Transverse colon (tissue), 3 donors: ENCODE results near the gene SLITRK4.

Source experiments
- CTCF ChIP-seq, 5 experiments: fragments of 200-600 bp in 3 of 5; fragments of 450-650 bp in 2 of 5; sonication (generic) in 3 of 5; IDR thresholded peaks; 1 replicate in 2 of 5; 2 replicates in 3 of 5; pipeline ENCODE4 v1.5.1; 2016 to 2017; ENCODE audit warnings: antibody characterized with exemption in 5 of 5, inconsistent platforms in 3 of 5, mild to moderate bottlenecking in 2 of 5, moderate library complexity in 1 of 5
- EP300 ChIP-seq: sonication (generic); formaldehyde crosslinking; IDR thresholded peaks from one replicate; pipeline ENCODE4 v1.6.1; 2017; ENCODE audit warnings: antibody characterized with exemption, low read depth
- POLR2A ChIP-seq: fragments of 450-650 bp; IDR thresholded peaks from one replicate; pipeline ENCODE4 v1.6.1; 2016; ENCODE audit warnings: antibody characterized with exemption, mild to moderate bottlenecking, moderate library complexity

DNA sequence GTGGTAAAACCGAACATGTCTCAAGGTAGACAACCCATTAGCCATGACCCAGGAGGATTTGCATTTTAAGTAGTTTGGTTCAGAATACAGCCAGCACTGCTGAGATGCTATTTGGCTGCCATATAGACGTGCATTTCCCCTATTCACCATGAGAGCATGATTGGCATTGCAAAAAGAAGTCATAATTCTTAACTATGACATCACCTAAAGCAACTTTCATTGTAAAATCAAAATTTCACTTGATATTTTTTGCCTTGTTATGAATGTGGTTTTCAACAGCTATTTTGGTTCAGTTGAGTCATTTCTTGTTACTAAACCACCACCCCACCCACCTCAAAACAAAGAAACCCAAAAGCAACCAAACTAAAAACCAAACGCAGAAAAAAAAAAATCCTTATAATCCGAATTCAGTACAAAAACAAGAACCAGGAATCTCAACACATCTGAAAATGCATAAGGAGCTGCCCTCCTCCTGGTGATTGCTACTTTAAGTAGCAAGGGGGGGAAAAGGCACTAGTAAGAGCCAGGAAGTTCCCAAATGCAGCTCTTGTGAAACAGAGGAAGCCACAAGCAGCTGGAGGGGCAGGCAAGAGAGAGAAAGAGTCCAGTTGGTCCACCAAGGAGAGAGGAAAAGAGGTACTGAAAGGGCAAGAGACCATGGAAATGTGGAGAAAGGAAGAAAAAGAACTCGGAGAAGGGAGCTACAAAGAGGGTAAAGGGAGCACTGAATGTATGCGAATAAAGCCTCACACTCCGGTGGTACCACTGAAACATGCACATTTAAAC, 3.1 kb downstream of the SLITRK4 start:
- TF ChIP-seq POLR2A: no peak
- TF ChIP-seq CTCF (IDR thresholded peaks at IDR 0.05): no peak
- TF ChIP-seq EP300: no peak
